ENCODE data around the gene SLC7A6. TPM values are rescaled to one million over a fixed set of nuclear protein-coding genes. Genes with fewer than 3 reads are reported as not detected.

The SLC7A6 gene
- total and polyA plus RNA-seq, 10 of the 15 experiments (the other 5 are each of a cell fraction or from before 2014, with no cell fraction given): 8.2 to 60.4 (median 28.6) TPM

DNA sequence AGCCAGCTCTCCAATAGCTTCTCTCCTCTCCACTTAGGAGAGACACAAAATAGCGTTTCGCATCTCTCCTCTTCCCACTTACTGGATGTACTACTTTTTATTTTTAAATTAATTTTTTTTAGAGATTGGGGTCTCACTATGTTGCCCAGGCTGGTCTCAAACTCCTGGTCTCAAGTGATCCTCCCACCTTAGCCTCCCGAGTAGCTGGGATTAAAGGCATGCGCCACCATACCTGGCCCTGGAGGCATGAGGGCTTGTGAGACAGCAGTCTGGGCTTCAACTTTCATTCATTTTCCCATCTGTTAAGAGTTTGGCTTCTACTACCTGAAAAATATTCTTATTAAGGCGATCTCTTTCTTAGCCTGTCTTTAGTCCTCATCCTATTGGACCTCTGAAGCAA, 28.1 kb downstream of the SLC7A6 start (continued):
- TF ChIP-seq, protein P1, sequence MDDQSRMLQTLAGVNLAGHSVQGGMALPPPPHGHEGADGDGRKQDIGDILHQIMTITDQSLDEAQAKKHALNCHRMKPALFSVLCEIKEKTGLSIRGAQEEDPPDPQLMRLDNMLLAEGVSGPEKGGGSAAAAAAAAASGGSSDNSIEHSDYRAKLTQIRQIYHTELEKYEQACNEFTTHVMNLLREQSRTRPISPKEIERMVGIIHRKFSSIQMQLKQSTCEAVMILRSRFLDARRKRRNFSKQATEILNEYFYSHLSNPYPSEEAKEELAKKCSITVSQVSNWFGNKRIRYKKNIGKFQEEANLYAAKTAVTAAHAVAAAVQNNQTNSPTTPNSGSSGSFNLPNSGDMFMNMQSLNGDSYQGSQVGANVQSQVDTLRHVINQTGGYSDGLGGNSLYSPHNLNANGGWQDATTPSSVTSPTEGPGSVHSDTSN (IDR thresholded peaks at IDR 0.05; ENCODE audit: insufficient replicate concordance, low read depth, low read length): no peak
- TF ChIP-seq, protein P2, sequence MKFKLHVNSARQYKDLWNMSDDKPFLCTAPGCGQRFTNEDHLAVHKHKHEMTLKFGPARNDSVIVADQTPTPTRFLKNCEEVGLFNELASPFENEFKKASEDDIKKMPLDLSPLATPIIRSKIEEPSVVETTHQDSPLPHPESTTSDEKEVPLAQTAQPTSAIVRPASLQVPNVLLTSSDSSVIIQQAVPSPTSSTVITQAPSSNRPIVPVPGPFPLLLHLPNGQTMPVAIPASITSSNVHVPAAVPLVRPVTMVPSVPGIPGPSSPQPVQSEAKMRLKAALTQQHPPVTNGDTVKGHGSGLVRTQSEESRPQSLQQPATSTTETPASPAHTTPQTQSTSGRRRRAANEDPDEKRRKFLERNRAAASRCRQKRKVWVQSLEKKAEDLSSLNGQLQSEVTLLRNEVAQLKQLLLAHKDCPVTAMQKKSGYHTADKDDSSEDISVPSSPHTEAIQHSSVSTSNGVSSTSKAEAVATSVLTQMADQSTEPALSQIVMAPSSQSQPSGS (IDR thresholded peaks at IDR 0.05; ENCODE audit: low read length): no peak
- TF ChIP-seq, protein P3, sequence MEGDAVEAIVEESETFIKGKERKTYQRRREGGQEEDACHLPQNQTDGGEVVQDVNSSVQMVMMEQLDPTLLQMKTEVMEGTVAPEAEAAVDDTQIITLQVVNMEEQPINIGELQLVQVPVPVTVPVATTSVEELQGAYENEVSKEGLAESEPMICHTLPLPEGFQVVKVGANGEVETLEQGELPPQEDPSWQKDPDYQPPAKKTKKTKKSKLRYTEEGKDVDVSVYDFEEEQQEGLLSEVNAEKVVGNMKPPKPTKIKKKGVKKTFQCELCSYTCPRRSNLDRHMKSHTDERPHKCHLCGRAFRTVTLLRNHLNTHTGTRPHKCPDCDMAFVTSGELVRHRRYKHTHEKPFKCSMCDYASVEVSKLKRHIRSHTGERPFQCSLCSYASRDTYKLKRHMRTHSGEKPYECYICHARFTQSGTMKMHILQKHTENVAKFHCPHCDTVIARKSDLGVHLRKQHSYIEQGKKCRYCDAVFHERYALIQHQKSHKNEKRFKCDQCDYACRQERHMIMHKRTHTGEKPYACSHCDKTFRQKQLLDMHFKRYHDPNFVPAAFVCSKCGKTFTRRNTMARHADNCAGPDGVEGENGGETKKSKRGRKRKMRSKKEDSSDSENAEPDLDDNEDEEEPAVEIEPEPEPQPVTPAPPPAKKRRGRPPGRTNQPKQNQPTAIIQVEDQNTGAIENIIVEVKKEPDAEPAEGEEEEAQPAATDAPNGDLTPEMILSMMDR (IDR thresholded peaks at IDR 0.05 in 2 of 3, conservative IDR thresholded peaks at IDR 0.05 in 1 of 3; ENCODE audit: control insufficient read depth in 2 of 3, extremely low read depth in 1 of 3, insufficient read depth in 1 of 3, low read depth in 3 of 3, low read length in 3 of 3): no peak
- TF ChIP-seq PAX5 (IDR thresholded peaks at IDR 0.05; ENCODE audit: borderline replicate concordance, low read depth, low read length): no peak
- no peak for TF ChIP-seq NBN (IDR thresholded peaks at IDR 0.05)
- no peak for TF ChIP-seq SUZ12 (IDR thresholded peaks at IDR 0.05; ENCODE audit: unreplicated experiment)
- no peak for TF ChIP-seq SRF (IDR thresholded peaks at IDR 0.05; ENCODE audit: low read depth in 2 of 2, low read length in 2 of 2)
- no peak for TF ChIP-seq BHLHE40 (IDR thresholded peaks at IDR 0.05; ENCODE audit: borderline replicate concordance in 1 of 2, low read depth in 2 of 2, low read length in 1 of 2)

Data from GM12878 (cell line).